ENCODE results near the gene PDE7B. TPM values are rescaled to one million over a fixed set of nuclear protein-coding genes. Genes with fewer than 3 reads are reported as not detected.

PDE7B gene
- total RNA-seq, 6 experiments from 2014 or later = 1.2 to 5.8 (median 4.5) TPM

GRCh38 chr6:136034422-136034821 lies 182.9 kb downstream of the PDE7B start:
- Mint-ChIP-seq H3K27me3 (ENCODE audit: insufficient read depth) (0 out of 2 replicates have a peak, but pooled peaks cover 2% of the 10 kb centered on the region), H3K4me3 (no peak overlapping the region), H3K4me1 (ENCODE audit: low read depth) (peaks cover 81% of the 10 kb centered on the region), H3K27ac (no peak overlapping the region), H3K9me3 (no peaks in the 10 kb centered on the region), H3K36me3 (ENCODE audit: low read depth) (peaks cover 4% of the 10 kb centered on the region; the same call in 1 of the 2 replicates)
- TF ChIP-seq, protein P1, sequence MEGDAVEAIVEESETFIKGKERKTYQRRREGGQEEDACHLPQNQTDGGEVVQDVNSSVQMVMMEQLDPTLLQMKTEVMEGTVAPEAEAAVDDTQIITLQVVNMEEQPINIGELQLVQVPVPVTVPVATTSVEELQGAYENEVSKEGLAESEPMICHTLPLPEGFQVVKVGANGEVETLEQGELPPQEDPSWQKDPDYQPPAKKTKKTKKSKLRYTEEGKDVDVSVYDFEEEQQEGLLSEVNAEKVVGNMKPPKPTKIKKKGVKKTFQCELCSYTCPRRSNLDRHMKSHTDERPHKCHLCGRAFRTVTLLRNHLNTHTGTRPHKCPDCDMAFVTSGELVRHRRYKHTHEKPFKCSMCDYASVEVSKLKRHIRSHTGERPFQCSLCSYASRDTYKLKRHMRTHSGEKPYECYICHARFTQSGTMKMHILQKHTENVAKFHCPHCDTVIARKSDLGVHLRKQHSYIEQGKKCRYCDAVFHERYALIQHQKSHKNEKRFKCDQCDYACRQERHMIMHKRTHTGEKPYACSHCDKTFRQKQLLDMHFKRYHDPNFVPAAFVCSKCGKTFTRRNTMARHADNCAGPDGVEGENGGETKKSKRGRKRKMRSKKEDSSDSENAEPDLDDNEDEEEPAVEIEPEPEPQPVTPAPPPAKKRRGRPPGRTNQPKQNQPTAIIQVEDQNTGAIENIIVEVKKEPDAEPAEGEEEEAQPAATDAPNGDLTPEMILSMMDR (IDR thresholded peaks at IDR 0.05) = peak; percentile 21; the same call in 1 of the 2 replicates
- no peak for DNase-seq

- Mint-ChIP-seq H3K27me3 (ENCODE audit: insufficient read depth) (0 out of 2 replicates have a peak, but pooled peaks cover 2% of the 10 kb centered on the region), H3K4me3 (no peak overlapping the region; the same call in 1 of the 2 replicates), H3K9me3 (no peaks in the 10 kb centered on the region), H3K36me3 (ENCODE audit: low read depth) (peaks cover 4% of the 10 kb centered on the region; the same call in 1 of the 2 replicates), H3K27ac (peak overlapping the region; percentile 82), H3K4me1 (ENCODE audit: low read depth) (peaks cover 81% of the 10 kb centered on the region)
- peak; percentile 46 for DNase-seq
- TF ChIP-seq, protein P1 (IDR thresholded peaks at IDR 0.05) = no peak
These were observed 184.0 kb downstream of the PDE7B start for GRCh38 chr6:136035378-136036070.

DNA sequence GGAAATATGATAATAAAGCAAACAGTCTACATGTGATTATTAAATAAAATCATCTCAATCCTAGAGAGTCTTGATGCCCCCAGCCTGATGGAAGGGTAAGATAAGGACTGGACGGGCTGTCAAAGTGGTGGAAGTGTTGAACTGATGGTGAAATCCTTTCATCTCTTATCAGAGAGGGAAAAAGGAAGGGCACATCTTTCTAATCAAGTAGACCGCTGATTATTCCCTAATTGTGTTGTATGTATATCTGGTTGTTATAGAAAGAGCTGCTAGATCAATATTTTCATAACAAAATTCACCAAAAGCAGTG lies 184.5 kb downstream of the PDE7B start:
- H3K36me3 Mint-ChIP-seq (ENCODE audit: low read depth) = peaks cover 6% of the 10 kb centered on the region; the same call in 1 of the 2 replicates
- H3K27me3 Mint-ChIP-seq (ENCODE audit: insufficient read depth) = 0 out of 2 replicates have a peak, but pooled peaks cover 2% of the 10 kb centered on the region
- H3K4me3 Mint-ChIP-seq = no peak overlapping the region
- H3K4me1 Mint-ChIP-seq (ENCODE audit: low read depth) = peaks cover 83% of the 10 kb centered on the region
- DNase-seq = no peak
- TF ChIP-seq, protein P1 (IDR thresholded peaks at IDR 0.05) = no peak
- H3K27ac Mint-ChIP-seq = peak overlapping the region; percentile 82
- no peaks in the 10 kb centered on the region for H3K9me3 Mint-ChIP-seq

DNA sequence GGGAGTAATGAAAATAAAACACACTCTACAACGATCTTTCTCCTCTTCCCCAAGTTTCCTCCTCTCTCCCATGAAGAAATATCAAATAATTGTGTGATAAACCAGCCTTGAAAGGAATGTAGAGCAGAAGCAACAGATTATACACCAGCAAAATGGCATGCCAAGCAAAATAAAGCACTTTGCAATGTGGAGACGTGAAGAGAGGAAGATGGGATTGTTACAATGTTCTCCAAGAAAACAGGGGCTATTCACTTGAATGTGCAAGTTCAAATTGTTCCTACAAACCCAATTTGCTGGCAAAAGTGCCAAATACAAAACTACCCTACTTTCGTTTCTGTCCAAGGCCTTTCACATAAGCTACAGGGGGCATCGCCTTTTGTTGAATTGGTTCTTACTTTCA lies 185.1 kb downstream of the PDE7B start:
- Mint-ChIP-seq H3K27ac (peak overlapping the region; percentile 82; the same call in 1 of the 2 replicates), H3K9me3 (no peaks in the 10 kb centered on the region), H3K27me3 (ENCODE audit: insufficient read depth) (0 out of 2 replicates have a peak, but pooled peaks cover 2% of the 10 kb centered on the region), H3K4me3 (no peak overlapping the region), H3K4me1 (ENCODE audit: low read depth) (peaks cover 84% of the 10 kb centered on the region), H3K36me3 (ENCODE audit: low read depth) (peaks cover 11% of the 10 kb centered on the region; the same call in 1 of the 2 replicates)
- no peak for DNase-seq
- TF ChIP-seq, protein P1 (IDR thresholded peaks at IDR 0.05) = no peak

GRCh38 chr6:136037242-136037875 lies 185.9 kb downstream of the PDE7B start:
- peaks cover 76% of the 10 kb centered on the region for H3K4me1 Mint-ChIP-seq (ENCODE audit: low read depth)
- DNase-seq = no peak
- H3K36me3 Mint-ChIP-seq (ENCODE audit: low read depth) = peaks cover 13% of the 10 kb centered on the region; the same call in 1 of the 2 replicates
- H3K27me3 Mint-ChIP-seq (ENCODE audit: insufficient read depth) = 0 out of 2 replicates have a peak, but pooled peaks cover 2% of the 10 kb centered on the region
- TF ChIP-seq, protein P1 (IDR thresholded peaks at IDR 0.05) = no peak
- H3K27ac Mint-ChIP-seq = peak overlapping the region; percentile 95
- H3K4me3 Mint-ChIP-seq = peak overlapping the region; percentile 86
- no peaks in the 10 kb centered on the region for H3K9me3 Mint-ChIP-seq

All from HFFc6 (cell line).